C4-2B (cell line): ENCODE results near the gene KCNN1.
"Not testable (repeated sequence)": the region's sequence is repeated elsewhere in the genome, so short reads cannot be mapped to it uniquely, and the experiment has no call there.

Experiments used
- H3K27ac ChIP-seq: fragments of 450-650 bp; 2 replicates; pipeline ENCODE4 v1.5.1; 2017
- ZFX ChIP-seq: fragments of 450-650 bp; IDR thresholded peaks from 2 replicates; pipeline ENCODE4 v1.6.1; 2017
- TF ChIP-seq, protein P1 (sequence below): fragments of 450-650 bp; conservative IDR thresholded peaks from 2 replicates; pipeline ENCODE4 v1.5.1; 2017; ENCODE audit warnings: mild to moderate bottlenecking

The KCNN1 gene

DNA sequence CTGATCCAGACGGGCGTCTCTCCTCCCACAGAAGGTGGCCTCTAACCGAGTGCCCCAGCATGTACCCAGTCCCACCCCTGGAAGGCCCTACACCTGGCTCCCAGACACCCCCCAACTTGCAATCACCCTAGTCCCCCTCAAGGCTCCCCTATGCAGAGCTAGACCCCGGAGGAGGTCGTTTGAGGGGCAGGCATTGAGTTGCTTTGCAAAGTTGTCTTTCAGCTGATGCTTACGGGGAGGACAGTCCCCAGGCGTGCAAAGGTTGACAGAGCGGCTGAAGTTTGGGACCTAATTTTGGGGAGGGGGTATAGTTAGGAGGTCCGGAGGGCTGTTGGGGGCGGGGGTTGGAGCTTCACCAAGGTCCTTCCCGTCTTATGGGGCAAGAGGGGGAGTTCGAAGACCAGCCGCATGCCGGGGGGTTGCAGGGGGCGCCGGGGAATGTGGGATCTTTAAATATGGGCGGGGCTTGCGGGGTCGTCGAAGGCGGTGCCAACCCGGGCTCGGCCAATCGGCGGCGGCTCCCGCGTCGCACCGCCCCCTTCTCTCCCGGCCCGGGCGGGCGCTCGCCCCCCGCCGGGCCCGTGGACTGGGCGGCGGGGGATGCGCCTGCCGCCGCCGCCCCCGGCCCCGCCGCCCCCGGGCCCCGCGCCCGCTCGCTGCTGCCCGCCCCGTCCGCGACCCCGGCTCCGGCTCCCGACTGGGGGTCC is at the start of gene KCNN1:
KCNN1 (plus strand) TSS at position 558 of the 707 bp plus-strand sequence. CDS start 6,782 bp downstream, outside the sequence.
- TF ChIP-seq ZFX: no peak
- TF ChIP-seq, protein P1, sequence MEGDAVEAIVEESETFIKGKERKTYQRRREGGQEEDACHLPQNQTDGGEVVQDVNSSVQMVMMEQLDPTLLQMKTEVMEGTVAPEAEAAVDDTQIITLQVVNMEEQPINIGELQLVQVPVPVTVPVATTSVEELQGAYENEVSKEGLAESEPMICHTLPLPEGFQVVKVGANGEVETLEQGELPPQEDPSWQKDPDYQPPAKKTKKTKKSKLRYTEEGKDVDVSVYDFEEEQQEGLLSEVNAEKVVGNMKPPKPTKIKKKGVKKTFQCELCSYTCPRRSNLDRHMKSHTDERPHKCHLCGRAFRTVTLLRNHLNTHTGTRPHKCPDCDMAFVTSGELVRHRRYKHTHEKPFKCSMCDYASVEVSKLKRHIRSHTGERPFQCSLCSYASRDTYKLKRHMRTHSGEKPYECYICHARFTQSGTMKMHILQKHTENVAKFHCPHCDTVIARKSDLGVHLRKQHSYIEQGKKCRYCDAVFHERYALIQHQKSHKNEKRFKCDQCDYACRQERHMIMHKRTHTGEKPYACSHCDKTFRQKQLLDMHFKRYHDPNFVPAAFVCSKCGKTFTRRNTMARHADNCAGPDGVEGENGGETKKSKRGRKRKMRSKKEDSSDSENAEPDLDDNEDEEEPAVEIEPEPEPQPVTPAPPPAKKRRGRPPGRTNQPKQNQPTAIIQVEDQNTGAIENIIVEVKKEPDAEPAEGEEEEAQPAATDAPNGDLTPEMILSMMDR: no peak
- no peak within 1 kb of the TSS for H3K27ac ChIP-seq

DNA sequence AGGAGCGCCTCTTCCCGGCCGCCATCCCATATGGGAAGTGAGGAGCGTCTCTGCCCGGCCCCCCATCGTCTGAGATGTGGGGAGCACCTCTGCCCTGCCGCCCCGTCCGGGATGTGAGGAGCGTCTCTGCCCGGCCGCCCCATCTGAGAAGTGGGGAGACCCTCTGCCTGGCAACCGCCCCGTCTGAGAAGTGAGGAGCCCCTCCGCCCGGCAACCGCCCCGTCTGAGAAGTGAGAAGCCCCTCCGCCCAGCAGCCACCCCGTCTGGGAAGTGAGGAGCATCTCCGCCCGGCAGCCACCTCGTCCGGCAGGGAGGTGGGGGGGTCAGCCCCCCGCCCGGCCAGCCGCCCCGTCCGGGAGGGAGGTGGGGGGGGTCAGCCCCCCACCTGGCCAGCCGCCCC is 48.8 kb upstream of the KCNN1 start:
- not testable (repeated sequence) for H3K27ac ChIP-seq

DNA sequence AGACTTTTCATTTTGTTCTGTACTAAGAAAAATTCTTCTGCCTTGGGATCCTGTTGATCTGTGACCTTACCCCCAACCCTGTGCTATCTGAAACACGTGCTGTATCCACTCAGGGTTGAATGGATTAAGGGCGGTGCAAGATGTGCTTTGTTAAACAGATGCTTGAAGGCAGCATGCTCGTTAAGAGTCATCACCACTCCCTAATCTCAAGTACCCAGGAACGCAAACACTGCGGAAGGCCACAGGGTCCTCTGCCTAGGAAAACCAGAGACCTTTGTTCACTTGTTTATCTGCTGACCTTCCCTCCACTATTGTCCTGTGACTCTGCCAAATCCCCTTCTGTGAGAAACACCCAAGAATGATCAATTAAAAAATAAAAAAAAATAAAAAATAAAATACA is 47.8 kb upstream of the KCNN1 start:
- H3K27ac ChIP-seq: not testable (repeated sequence)

DNA sequence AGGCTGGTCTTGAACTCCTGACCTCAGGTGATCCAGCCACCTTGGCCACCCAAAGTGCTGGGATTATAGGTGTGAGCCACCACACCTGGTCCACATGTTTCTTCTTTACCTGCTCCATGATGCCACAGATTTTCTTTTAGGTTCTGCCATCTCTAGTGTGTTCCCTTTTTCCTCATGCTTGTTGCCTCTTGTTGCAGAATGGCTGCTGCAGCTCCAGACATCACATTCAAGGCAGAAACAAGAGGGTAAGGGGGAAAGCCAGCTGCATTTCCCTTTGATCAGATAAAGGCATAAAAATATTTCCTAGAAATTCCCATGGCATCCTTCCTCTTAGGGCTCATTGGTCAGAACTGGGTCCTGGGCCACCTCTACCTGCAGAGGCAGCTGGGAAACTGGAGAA is 46.4 kb upstream of the KCNN1 start:
- TF ChIP-seq, protein P1: no peak
- no peak for TF ChIP-seq ZFX
- no peak overlapping the region for H3K27ac ChIP-seq

DNA sequence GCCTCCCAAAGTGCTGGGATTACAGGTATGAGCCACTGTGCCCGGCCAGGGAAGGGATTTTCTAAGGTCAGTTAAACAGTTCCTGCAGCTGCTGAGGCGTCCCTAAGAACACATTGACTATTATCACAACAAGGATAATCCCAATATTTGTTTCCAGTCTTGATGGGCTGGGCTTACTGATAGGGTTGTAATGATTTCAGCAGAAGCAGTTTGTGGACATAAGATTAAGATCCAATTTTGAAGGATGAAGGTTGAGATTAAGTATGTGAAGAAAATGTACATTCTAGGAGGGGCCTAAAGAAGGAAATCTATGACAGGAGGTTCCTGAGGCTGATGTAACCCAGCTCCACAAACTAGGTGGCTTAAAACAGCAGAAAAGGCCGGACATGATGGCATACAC is 44.8 kb upstream of the KCNN1 start:
- TF ChIP-seq, protein P1: no peak
- TF ChIP-seq ZFX: no peak
- no peak overlapping the region for H3K27ac ChIP-seq

DNA sequence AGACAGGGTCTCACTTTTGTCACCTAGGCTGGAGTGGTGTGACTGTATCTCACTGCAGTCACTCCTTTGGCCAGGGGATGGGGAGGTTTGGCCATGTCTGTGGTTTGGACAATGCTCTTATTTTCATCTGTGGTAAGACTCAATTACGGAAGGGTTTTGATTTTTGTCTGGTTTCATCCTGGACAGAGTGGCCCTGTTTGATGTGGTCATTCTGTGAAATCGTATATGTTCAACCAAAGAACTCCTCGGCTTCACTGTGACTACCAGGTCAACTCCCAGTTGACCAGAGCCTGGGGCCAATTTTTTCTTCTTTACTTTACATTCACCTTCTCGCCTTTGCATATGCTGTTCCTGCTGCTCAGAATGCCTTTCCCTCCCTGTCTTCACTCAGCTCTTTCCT is 40.9 kb upstream of the KCNN1 start:
- TF ChIP-seq, protein P1: no peak
- TF ChIP-seq ZFX: no peak

DNA sequence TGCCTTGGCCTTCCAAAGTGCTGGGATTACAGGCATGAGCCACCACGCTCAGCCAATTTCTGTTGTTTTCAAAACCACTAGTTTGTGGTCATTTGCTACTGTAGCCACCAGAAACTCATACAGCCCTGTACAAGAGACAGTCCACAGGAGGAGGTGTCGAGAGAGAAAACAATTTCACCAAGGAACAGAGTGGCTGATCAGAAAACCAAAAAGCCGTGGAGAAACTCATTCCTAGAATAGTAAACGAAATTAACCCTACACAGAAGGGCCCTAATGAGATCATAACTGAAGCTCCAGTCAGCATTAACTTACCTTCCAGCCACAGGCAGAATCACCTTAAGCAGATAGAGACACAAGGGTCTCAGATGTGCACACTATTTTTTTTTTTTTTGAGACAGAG is 37.9 kb upstream of the KCNN1 start:
- TF ChIP-seq, protein P1: no peak
- no peak for TF ChIP-seq ZFX
- no peak overlapping the region for H3K27ac ChIP-seq

More for the DNA sequence above, 40.9 kb upstream of the KCNN1 start:
- no peak overlapping the region for H3K27ac ChIP-seq

DNA sequence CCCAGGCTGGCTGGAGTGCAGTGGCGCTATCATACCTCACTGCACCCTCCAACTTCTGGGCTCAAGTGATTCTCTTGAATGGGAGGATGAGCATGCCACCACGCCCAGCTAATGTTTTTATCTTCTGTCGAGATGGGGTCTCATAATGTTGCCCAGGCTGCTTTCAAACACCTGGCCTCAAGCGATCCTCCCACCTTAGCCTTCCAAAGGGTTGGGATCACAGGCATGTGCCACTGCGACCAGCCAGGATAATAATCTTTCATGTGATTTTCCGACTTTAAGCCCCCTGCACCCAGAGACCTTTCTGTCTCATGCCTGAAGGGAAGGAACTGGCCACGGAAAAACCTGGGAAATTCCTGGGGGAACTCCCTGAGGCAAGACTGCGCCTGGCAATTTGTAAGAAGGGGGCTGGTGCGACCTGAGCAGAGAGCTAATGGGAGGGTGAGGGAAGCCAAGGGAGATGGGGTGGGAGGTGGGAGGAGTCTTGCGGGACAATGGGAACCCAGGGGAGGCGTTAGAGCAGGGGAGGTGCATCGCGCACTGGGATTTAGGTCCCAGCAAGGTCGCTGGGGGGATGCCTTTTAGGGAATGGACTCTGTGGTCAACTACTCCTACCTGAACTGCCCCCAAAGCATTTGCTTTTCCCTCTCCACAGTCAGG is 35.2 kb upstream of the KCNN1 start:
- no peak for TF ChIP-seq ZFX
- TF ChIP-seq, protein P1: no peak
- peak overlapping the region; percentile 82; the same call in 1 of the 2 replicates for H3K27ac ChIP-seq
